Measurements from ENCODE around the gene ABCA6.

ABCA6 gene

DNA sequence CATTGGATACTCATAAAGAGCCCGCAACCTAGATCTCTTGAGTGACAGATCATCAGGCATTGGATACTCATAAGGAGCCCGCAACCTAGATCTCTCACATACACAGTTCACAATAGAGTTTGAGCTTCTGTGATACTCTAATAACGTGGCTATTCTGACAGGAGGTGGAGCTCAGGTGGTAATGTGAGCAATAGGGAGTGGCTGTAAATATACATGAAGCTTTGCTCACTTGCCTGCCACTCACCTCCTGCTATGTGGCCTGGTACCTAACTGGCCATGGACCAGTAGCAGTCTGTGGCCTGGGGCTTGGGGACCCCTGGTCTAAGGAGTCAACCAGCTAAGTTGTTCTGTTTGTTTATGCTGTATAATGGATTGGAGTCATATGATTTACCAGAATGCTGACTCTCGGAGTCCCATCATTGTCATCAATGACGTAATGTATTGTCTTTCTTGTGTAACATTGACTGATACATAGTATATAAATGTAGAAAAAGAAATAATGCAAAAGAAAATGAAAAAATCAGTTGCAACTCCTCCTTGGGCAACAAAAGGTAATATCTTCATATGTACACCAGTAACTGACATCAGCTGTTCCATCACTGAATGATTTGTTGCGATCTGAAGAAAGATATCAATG is 98.5 kb downstream of the ABCA6 start:
- no peak overlapping the region for H3K4me3 ChIP-seq (ENCODE audit: low read depth, low read length)
- TF ChIP-seq, protein P1, sequence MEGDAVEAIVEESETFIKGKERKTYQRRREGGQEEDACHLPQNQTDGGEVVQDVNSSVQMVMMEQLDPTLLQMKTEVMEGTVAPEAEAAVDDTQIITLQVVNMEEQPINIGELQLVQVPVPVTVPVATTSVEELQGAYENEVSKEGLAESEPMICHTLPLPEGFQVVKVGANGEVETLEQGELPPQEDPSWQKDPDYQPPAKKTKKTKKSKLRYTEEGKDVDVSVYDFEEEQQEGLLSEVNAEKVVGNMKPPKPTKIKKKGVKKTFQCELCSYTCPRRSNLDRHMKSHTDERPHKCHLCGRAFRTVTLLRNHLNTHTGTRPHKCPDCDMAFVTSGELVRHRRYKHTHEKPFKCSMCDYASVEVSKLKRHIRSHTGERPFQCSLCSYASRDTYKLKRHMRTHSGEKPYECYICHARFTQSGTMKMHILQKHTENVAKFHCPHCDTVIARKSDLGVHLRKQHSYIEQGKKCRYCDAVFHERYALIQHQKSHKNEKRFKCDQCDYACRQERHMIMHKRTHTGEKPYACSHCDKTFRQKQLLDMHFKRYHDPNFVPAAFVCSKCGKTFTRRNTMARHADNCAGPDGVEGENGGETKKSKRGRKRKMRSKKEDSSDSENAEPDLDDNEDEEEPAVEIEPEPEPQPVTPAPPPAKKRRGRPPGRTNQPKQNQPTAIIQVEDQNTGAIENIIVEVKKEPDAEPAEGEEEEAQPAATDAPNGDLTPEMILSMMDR (IDR thresholded peaks at IDR 0.05; ENCODE audit: low read depth, low read length, missing control alignments): no peak
- no peak for DNase-seq (ENCODE audit: low read depth)

DNA sequence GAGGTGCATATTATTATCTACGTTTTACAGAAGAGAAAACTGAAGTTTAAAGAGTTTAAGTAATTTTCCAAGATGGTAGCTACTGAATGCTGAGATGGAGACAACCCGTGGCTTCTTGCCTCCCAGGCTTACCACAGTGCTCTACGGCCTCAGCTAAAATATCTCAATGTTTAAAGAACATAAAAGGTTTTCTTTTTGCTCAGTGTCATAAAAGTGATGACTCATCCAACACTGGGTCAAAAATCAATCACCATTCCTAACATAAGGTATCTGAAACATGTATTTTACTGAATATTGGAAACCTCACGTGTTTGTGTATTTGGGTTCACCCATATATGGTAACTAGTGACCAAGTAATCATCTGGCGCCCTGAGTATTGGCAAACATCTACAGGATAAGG is 99.4 kb downstream of the ABCA6 start:
- no peak for DNase-seq (ENCODE audit: low read depth)

DNA sequence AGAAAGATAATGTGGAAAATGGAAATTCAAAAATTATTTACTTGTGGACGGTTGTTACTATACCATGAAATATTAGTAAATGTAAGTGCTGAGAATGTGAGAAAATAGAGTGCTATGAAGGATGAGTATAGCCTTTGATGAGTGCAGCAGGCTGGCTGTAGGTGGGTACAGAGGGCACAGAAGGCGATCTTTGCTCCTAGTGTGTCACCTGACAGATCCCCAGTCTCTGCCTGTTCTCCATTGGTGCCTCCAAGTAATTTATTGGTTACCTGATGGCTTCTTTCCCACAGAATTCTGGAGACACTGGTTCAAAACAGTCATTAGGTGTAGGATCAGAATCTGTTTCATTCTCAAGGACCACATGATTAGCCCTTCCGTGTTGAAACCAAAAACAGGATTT is 109.9 kb downstream of the ABCA6 start:
- no peak for DNase-seq (ENCODE audit: low read depth)
- TF ChIP-seq, protein P1 (IDR thresholded peaks at IDR 0.05; ENCODE audit: low read depth, low read length, missing control alignments): no peak

More for the DNA sequence above, 99.4 kb downstream of the ABCA6 start:
- TF ChIP-seq, protein P1 (IDR thresholded peaks at IDR 0.05; ENCODE audit: low read depth, low read length, missing control alignments): no peak
- no peak overlapping the region for H3K4me3 ChIP-seq (ENCODE audit: low read depth, low read length)

DNA sequence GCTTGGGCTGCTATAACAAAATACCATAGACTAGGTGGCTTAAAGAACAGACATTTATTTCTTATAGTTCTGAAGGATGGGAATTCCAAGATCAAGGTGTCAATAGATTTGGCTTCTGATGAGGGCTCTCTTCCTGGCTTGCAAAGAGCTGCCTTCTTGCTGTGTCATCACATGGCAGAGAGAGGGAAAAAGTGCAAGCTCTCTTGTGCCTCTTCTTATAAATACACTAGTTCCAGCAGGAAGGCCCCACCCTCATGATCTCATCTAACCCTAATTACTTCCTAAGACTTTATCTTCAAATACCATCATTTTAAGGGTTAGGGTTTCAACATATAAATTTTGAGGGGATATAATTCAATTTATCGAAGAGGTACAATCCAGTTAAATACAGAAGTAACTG is 111.5 kb downstream of the ABCA6 start:
- TF ChIP-seq, protein P1 (IDR thresholded peaks at IDR 0.05; ENCODE audit: low read depth, low read length, missing control alignments): no peak
- no peak for DNase-seq (ENCODE audit: low read depth)
- H3K4me3 ChIP-seq (ENCODE audit: low read depth, low read length): no peak overlapping the region

More for the DNA sequence above, 109.9 kb downstream of the ABCA6 start:
- H3K4me3 ChIP-seq (ENCODE audit: low read depth, low read length): no peak overlapping the region
